Hippocampal formation (tissue), 2 donors: ENCODE results near the gene CHRNA4.
"Not testable (repeated sequence)": the region's sequence is repeated elsewhere in the genome, so short reads cannot be mapped to it uniquely, and the experiment has no call there.

Experiments used
- DNase-seq, 2 donors: peaks; one replicate each; lab custom pipeline; 2025; lab: John Stamatoyannopoulos, UW

Gene CHRNA4

GRCh38 chr20:63397946-63398450, 36.8 kb upstream of the CHRNA4 start:
- no peak for DNase-seq

GRCh38 chr20:63397155-63397843, 36.1 kb upstream of the CHRNA4 start:
- DNase-seq, result no peak

- no peak for DNase-seq
These were observed 35.2 kb upstream of the CHRNA4 start for GRCh38 chr20:63396300-63396699.

- no peak for DNase-seq
These were observed 34.6 kb upstream of the CHRNA4 start for GRCh38 chr20:63395723-63396122.

GRCh38 chr20:63394920-63395455, 33.8 kb upstream of the CHRNA4 start:
- no peak for DNase-seq

GRCh38 chr20:63394069-63394919, 33.1 kb upstream of the CHRNA4 start:
- no peak for DNase-seq

GRCh38 chr20:63393566-63393965, 32.4 kb upstream of the CHRNA4 start:
- DNase-seq, result no peak

- DNase-seq, result no peak
These were observed 31.6 kb upstream of the CHRNA4 start for GRCh38 chr20:63392465-63393365.

GRCh38 chr20:63387917-63388316, 26.8 kb upstream of the CHRNA4 start:
- DNase-seq, result no peak

GRCh38 chr20:63387393-63387792, 26.2 kb upstream of the CHRNA4 start:
- DNase-seq, result no peak

GRCh38 chr20:63386491-63386890, 25.3 kb upstream of the CHRNA4 start:
- DNase-seq, result no peak

GRCh38 chr20:63385819-63386218, 24.7 kb upstream of the CHRNA4 start:
- no peak for DNase-seq

- DNase-seq, result no peak
These were observed 23.2 kb upstream of the CHRNA4 start for GRCh38 chr20:63384336-63384735.

GRCh38 chr20:63383556-63383955, 22.4 kb upstream of the CHRNA4 start:
- no peak for DNase-seq

- DNase-seq, result no peak
These were observed 21.6 kb upstream of the CHRNA4 start for GRCh38 chr20:63382551-63383300.

GRCh38 chr20:63381781-63382431, 20.8 kb upstream of the CHRNA4 start:
- DNase-seq, result no peak

GRCh38 chr20:63380346-63380870, 19.3 kb upstream of the CHRNA4 start:
- DNase-seq, result no peak

GRCh38 chr20:63379872-63380271, 18.7 kb upstream of the CHRNA4 start:
- not testable (repeated sequence) for DNase-seq

- no peak for DNase-seq
These were observed 18.1 kb upstream of the CHRNA4 start for GRCh38 chr20:63379296-63379695.

- no peak for DNase-seq
These were observed 17.5 kb upstream of the CHRNA4 start for GRCh38 chr20:63378626-63379025.
